ENCODE data around the gene PTPRN2. TPM values are rescaled to one million over a fixed set of nuclear protein-coding genes. Genes with fewer than 3 reads are reported as not detected.

The PTPRN2 gene
- total RNA-seq, 1 experiment from 2014 or later, result 1.1 TPM

DNA sequence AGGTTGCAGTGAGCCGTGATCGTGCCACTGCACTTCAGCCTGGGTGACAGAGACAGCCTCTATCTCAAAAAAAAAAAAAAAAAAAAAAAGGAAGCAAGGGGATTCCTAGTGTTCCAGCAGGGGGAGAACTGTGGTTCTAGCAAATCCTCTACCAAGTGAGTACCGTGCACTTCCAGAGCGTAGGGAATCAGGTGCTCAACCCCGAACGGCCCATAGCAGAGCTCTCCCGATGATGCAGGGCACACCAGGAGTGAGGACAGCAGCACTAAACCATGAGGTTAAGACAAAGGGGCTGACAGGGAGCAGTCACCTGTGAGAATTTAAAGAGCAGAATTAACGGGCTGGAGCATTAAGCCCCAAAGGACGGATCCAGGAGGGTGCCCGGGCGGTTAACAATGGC, 173.6 kb downstream of the PTPRN2 start:
- Histone ChIP-seq H3K36me3 (ENCODE audit: control insufficient read depth, insufficient read depth, low read length) (no peaks in the 10 kb centered on the region), H3K4me1 (ENCODE audit: control insufficient read depth, insufficient read depth, low read length) (no peaks in the 10 kb centered on the region), H3K27ac (ENCODE audit: low read length) (no peak overlapping the region), H3K9me3 (ENCODE audit: control insufficient read depth, insufficient read depth, low read depth, low read length) (no peaks in the 10 kb centered on the region), H3K27me3 (ENCODE audit: control insufficient read depth, insufficient read depth, low read length) (peaks cover under 1% of the 10 kb centered on the region; the same call in 1 of the 2 replicates), H3K4me3 (ENCODE audit: low read depth in 2 of 2, low read length in 2 of 2) (no peak overlapping the region)
- DNase-seq (ENCODE audit: low read depth, low spot score) (no peak), ATAC-seq (no peak)
- BruUV-seq (replicated peaks), result no TSS peak
- in situ Hi-C loops (cut with HindIII; ENCODE audit: low pct_unique_long_range_greater_than_20kb, low sequenced_read_pairs) (no loop called here), intact Hi-C loops (cut with micrococcal nuclease; ENCODE audit: unreplicated experiment) (no loop called here)
- ChIA-PET CTCF (no interaction called here), POLR2A (no interaction called here)
- no peak for TF ChIP-seq TCF7L2 (IDR thresholded peaks at IDR 0.05; ENCODE audit: low read depth, low read length)
- TF ChIP-seq, protein P1, sequence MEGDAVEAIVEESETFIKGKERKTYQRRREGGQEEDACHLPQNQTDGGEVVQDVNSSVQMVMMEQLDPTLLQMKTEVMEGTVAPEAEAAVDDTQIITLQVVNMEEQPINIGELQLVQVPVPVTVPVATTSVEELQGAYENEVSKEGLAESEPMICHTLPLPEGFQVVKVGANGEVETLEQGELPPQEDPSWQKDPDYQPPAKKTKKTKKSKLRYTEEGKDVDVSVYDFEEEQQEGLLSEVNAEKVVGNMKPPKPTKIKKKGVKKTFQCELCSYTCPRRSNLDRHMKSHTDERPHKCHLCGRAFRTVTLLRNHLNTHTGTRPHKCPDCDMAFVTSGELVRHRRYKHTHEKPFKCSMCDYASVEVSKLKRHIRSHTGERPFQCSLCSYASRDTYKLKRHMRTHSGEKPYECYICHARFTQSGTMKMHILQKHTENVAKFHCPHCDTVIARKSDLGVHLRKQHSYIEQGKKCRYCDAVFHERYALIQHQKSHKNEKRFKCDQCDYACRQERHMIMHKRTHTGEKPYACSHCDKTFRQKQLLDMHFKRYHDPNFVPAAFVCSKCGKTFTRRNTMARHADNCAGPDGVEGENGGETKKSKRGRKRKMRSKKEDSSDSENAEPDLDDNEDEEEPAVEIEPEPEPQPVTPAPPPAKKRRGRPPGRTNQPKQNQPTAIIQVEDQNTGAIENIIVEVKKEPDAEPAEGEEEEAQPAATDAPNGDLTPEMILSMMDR (IDR thresholded peaks at IDR 0.05), result no peak
- TF ChIP-seq SIN3A (IDR thresholded peaks at IDR 0.05; ENCODE audit: borderline replicate concordance, insufficient read depth, low read depth, low read length), result no peak
- TF ChIP-seq POLR2AphosphoS5 (IDR thresholded peaks at IDR 0.05; ENCODE audit: low read depth, low read length), result no peak
- TF ChIP-seq, protein P2, sequence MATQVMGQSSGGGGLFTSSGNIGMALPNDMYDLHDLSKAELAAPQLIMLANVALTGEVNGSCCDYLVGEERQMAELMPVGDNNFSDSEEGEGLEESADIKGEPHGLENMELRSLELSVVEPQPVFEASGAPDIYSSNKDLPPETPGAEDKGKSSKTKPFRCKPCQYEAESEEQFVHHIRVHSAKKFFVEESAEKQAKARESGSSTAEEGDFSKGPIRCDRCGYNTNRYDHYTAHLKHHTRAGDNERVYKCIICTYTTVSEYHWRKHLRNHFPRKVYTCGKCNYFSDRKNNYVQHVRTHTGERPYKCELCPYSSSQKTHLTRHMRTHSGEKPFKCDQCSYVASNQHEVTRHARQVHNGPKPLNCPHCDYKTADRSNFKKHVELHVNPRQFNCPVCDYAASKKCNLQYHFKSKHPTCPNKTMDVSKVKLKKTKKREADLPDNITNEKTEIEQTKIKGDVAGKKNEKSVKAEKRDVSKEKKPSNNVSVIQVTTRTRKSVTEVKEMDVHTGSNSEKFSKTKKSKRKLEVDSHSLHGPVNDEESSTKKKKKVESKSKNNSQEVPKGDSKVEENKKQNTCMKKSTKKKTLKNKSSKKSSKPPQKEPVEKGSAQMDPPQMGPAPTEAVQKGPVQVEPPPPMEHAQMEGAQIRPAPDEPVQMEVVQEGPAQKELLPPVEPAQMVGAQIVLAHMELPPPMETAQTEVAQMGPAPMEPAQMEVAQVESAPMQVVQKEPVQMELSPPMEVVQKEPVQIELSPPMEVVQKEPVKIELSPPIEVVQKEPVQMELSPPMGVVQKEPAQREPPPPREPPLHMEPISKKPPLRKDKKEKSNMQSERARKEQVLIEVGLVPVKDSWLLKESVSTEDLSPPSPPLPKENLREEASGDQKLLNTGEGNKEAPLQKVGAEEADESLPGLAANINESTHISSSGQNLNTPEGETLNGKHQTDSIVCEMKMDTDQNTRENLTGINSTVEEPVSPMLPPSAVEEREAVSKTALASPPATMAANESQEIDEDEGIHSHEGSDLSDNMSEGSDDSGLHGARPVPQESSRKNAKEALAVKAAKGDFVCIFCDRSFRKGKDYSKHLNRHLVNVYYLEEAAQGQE (IDR thresholded peaks at IDR 0.05; ENCODE audit: insufficient read depth in 1 of 2, low read depth in 2 of 2, low read length in 1 of 2), result no peak

DNA sequence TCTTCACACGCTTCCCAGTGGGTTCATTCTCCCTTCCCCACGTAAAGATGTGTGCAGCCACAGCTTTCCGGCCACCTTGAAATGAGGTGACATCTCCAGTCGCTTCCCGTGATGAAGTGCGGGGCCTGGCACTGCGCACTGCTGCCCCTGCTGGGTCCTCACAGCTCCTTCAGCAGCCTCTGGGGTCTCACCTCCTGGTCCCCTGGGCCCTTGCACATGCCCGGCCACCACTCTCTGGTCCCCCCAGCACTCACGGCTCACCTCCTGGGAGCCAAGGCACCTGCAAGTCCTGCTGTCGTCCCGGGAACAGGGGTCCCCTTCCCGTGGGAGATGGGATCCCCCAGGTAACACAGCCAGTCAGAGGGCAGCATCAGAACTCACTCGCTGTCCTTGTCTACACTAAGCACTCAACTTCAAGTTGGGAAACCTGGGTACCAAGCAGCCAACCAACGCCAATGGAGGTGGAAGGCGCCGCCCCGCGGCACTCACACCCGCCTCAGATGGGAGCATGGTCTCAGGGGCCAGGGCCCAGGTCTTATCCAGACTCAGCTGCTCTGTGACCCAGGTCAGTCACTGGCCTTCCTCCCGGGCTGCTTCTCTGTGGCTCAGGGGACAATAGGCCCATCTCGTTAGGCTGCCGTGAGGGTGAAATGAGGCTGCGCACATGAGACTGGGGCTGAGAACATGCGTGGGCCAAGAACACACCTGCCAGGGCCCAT, 176.2 kb downstream of the PTPRN2 start:
- ChIA-PET CTCF (no interaction called here), POLR2A (no interaction called here)
- BruUV-seq (replicated peaks), result no TSS peak

More for the DNA sequence above, 176.2 kb downstream of the PTPRN2 start:
- Histone ChIP-seq H3K4me1 (ENCODE audit: control insufficient read depth, insufficient read depth, low read length) (no peaks in the 10 kb centered on the region), H3K4me3 (ENCODE audit: low read depth in 2 of 2, low read length in 2 of 2) (no peak overlapping the region), H3K27me3 (ENCODE audit: control insufficient read depth, insufficient read depth, low read length) (no peaks in the 10 kb centered on the region), H3K9me3 (ENCODE audit: control insufficient read depth, insufficient read depth, low read depth, low read length) (no peaks in the 10 kb centered on the region), H3K36me3 (ENCODE audit: control insufficient read depth, insufficient read depth, low read length) (no peaks in the 10 kb centered on the region), H3K27ac (ENCODE audit: low read length) (no peak overlapping the region)
- no peak for DNase-seq (ENCODE audit: low read depth, low spot score)
- no peak for ATAC-seq
- in situ Hi-C loops (cut with HindIII; ENCODE audit: low pct_unique_long_range_greater_than_20kb, low sequenced_read_pairs), result no loop called here
- intact Hi-C loops (cut with micrococcal nuclease; ENCODE audit: unreplicated experiment), result no loop called here
- TF ChIP-seq, protein P2 (IDR thresholded peaks at IDR 0.05; ENCODE audit: insufficient read depth in 1 of 2, low read depth in 2 of 2, low read length in 1 of 2), result no peak
- TF ChIP-seq POLR2AphosphoS5 (IDR thresholded peaks at IDR 0.05; ENCODE audit: low read depth, low read length) (no peak), SIN3A (IDR thresholded peaks at IDR 0.05; ENCODE audit: borderline replicate concordance, insufficient read depth, low read depth, low read length) (no peak), TCF7L2 (IDR thresholded peaks at IDR 0.05; ENCODE audit: low read depth, low read length) (no peak)
- TF ChIP-seq, protein P1 (IDR thresholded peaks at IDR 0.05), result no peak
